Neural cell (in vitro differentiated cells): ENCODE measurements around the gene PTGIR.

Experiments used
- CTCF ChIP-seq: fragments of 450-650 bp; IDR thresholded peaks from 2 replicates; pipeline ENCODE4 v1.5.1; 2014; ENCODE audit warnings: antibody characterized with exemption, mild to moderate bottlenecking, moderate library complexity; ENCODE audit not compliant: poor library complexity, severe bottlenecking
- EP300 ChIP-seq: fragments of 450-650 bp; conservative IDR thresholded peaks from 2 replicates; pipeline ENCODE4 v1.6.1; 2014; ENCODE audit warnings: antibody characterized with exemption, mild to moderate bottlenecking, moderate library complexity; ENCODE audit not compliant: poor library complexity, severe bottlenecking
- POLR2AphosphoS5 ChIP-seq: IDR thresholded peaks from 2 replicates; pipeline ENCODE4 v1.6.1; 2012
- SMC3 ChIP-seq: fragments of 450-650 bp; conservative IDR thresholded peaks from 2 replicates; pipeline ENCODE4 v1.6.1; 2014; ENCODE audit warnings: antibody characterized with exemption, mild to moderate bottlenecking, moderate library complexity; ENCODE audit not compliant: poor library complexity

- TF ChIP-seq POLR2AphosphoS5 (no peak), CTCF (no peak), SMC3 (no peak), EP300 (no peak)
These were observed 19.8 kb upstream of the PTGIR start for GRCh38 chr19:46644720-46645119.
